ENCODE results near the gene MLLT6. TPM values are rescaled to one million over a fixed set of nuclear protein-coding genes. Genes with fewer than 3 reads are reported as not detected.

MLLT6 gene
- total and polyA plus RNA-seq, 10 of the 15 experiments (the other 5 are each of a cell fraction or from before 2014, with no cell fraction given) = 4.8 to 105 (median 36.3) TPM

DNA sequence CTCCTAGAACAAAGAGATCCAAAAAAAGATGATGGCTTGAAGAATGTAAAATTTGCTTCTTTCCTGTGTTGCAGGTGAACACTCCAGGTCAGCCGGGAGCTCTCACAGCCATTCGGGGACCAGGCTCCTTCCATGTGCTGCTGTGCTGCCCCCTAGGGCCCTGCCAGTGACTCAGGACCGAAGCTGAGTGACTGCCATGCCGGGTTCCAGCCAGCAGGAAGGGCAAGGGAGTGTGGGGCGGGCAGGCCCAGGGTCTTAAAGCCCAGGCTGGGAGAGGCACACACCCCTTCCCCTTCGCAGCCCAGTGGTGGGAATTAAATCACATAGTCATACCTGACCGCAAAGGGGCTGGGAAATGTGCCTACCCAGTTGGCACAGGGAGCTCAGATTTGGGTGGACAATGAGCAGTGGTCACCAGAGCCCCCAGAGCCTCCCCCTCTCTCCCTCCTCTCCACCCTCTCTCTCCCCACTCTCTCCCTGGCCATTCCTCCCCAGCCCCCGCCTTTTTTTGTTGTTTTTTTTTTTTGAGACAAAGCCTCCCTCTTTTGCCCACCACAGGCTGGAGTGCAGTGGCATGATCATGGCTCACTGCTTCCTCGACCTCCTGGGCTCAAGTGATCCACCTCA, 41.8 kb upstream of the MLLT6 start (continued):
- TF ChIP-seq FOS (IDR thresholded peaks at IDR 0.05; ENCODE audit: borderline replicate concordance, extremely low read depth, insufficient read length) (no peak), ZNF622 (IDR thresholded peaks at IDR 0.05) (no peak), SMAD5 (IDR thresholded peaks at IDR 0.05; ENCODE audit: low read depth) (no peak), HSF1 (IDR thresholded peaks at IDR 0.05; ENCODE audit: low read depth, low read length) (no peak), PAX5 (IDR thresholded peaks at IDR 0.05; ENCODE audit: borderline replicate concordance, low read depth, low read length) (no peak), ZNF217 (IDR thresholded peaks at IDR 0.05) (no peak), RELA (IDR thresholded peaks at IDR 0.05; ENCODE audit: borderline replicate concordance, partially characterized antibody) (no peak), CEBPB (IDR thresholded peaks at IDR 0.05; ENCODE audit: borderline replicate concordance in 1 of 2, low read depth in 2 of 2, low read length in 2 of 2) (no peak; a peak in 1 of 4 replicates), CHD1 (IDR thresholded peaks at IDR 0.05; ENCODE audit: low read depth, low read length) (no peak), NFYA (IDR thresholded peaks at IDR 0.05; ENCODE audit: borderline replicate concordance, low read depth, low read length) (no peak), IKZF2 (IDR thresholded peaks at IDR 0.05) (peak; percentile 24 to 53; a peak in 1 of 4 replicates), BHLHE40 (IDR thresholded peaks at IDR 0.05; ENCODE audit: borderline replicate concordance in 1 of 2, low read depth in 2 of 2, low read length in 1 of 2) (peak in 1 of 2 experiments; percentile 22; a peak in 1 of 4 replicates), RUNX3 (IDR thresholded peaks at IDR 0.05; ENCODE audit: low read length) (peak; percentile 3; the same call in 1 of the 2 replicates), TCF7 (IDR thresholded peaks at IDR 0.05; ENCODE audit: borderline replicate concordance) (no peak), CBX5 (IDR thresholded peaks at IDR 0.05; ENCODE audit: low read depth) (no peak), POLR2AphosphoS5 (IDR thresholded peaks at IDR 0.05; ENCODE audit: low read length) (no peak), KLF5 (IDR thresholded peaks at IDR 0.05; ENCODE audit: partially characterized antibody) (no peak), ETV6 (conservative IDR thresholded peaks at IDR 0.05 in 1 of 2, IDR thresholded peaks at IDR 0.05 in 1 of 2; ENCODE audit: borderline replicate concordance in 1 of 2, low read depth in 1 of 2) (no peak), GABPA (IDR thresholded peaks at IDR 0.05; ENCODE audit: low read depth) (no peak)
- TF ChIP-seq, protein P1, sequence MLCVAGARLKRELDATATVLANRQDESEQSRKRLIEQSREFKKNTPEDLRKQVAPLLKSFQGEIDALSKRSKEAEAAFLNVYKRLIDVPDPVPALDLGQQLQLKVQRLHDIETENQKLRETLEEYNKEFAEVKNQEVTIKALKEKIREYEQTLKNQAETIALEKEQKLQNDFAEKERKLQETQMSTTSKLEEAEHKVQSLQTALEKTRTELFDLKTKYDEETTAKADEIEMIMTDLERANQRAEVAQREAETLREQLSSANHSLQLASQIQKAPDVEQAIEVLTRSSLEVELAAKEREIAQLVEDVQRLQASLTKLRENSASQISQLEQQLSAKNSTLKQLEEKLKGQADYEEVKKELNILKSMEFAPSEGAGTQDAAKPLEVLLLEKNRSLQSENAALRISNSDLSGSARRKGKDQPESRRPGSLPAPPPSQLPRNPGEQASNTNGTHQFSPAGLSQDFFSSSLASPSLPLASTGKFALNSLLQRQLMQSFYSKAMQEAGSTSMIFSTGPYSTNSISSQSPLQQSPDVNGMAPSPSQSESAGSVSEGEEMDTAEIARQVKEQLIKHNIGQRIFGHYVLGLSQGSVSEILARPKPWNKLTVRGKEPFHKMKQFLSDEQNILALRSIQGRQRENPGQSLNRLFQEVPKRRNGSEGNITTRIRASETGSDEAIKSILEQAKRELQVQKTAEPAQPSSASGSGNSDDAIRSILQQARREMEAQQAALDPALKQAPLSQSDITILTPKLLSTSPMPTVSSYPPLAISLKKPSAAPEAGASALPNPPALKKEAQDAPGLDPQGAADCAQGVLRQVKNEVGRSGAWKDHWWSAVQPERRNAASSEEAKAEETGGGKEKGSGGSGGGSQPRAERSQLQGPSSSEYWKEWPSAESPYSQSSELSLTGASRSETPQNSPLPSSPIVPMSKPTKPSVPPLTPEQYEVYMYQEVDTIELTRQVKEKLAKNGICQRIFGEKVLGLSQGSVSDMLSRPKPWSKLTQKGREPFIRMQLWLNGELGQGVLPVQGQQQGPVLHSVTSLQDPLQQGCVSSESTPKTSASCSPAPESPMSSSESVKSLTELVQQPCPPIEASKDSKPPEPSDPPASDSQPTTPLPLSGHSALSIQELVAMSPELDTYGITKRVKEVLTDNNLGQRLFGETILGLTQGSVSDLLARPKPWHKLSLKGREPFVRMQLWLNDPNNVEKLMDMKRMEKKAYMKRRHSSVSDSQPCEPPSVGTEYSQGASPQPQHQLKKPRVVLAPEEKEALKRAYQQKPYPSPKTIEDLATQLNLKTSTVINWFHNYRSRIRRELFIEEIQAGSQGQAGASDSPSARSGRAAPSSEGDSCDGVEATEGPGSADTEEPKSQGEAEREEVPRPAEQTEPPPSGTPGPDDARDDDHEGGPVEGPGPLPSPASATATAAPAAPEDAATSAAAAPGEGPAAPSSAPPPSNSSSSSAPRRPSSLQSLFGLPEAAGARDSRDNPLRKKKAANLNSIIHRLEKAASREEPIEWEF (IDR thresholded peaks at IDR 0.05; ENCODE audit: insufficient replicate concordance, low read depth, low read length) = no peak
- TF ChIP-seq, protein P2, sequence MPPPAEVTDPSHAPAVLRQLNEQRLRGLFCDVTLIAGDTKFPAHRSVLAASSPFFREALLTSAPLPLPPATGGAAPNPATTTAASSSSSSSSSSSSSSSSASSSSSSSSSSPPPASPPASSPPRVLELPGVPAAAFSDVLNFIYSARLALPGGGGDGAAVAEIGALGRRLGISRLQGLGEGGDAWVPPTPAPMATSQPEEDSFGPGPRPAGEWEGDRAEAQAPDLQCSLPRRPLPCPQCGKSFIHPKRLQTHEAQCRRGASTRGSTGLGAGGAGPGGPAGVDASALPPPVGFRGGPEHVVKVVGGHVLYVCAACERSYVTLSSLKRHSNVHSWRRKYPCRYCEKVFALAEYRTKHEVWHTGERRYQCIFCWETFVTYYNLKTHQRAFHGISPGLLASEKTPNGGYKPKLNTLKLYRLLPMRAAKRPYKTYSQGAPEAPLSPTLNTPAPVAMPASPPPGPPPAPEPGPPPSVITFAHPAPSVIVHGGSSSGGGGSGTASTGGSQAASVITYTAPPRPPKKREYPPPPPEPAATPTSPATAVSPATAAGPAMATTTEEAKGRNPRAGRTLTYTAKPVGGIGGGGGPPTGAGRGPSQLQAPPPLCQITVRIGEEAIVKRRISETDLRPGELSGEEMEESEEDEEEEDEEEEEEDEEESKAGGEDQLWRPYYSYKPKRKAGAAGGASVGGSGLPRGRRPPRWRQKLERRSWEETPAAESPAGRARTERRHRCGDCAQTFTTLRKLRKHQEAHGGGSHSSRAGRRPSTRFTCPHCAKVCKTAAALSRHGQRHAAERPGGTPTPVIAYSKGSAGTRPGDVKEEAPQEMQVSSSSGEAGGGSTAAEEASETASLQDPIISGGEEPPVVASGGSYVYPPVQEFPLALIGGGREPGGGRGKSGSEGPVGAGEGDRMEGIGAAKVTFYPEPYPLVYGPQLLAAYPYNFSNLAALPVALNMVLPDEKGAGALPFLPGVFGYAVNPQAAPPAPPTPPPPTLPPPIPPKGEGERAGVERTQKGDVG (CRISPR knock-in tag; IDR thresholded peaks at IDR 0.05) = no peak
